Stimulated activated CD8-positive, alpha-beta memory T cell treated with anti-CD3 and anti-CD28 coated beads, Interleukin-12 subunit alpha, Interleukin-12 subunit beta, amount 100 ng/mL, for 24 hours (primary cell): ENCODE measurements around the gene FGFR3.

Experiments used
- DNase-seq: peaks from one replicate; pipeline ENCODE4 v3.0.0-alpha.2; 2020; ENCODE audit errors: extremely low read depth

Gene FGFR3

GRCh38 chr4:1756893-1757779 is 36.0 kb upstream of the FGFR3 start:
- DNase-seq = no peak

GRCh38 chr4:1757836-1758235 is 35.3 kb upstream of the FGFR3 start:
- no peak for DNase-seq

- no peak for DNase-seq
Observed at GRCh38 chr4:1758306-1759121, 34.6 kb upstream of the FGFR3 start.

- DNase-seq = no peak
Observed at GRCh38 chr4:1759170-1759817, 33.8 kb upstream of the FGFR3 start.

GRCh38 chr4:1759818-1760223 is 33.3 kb upstream of the FGFR3 start:
- no peak for DNase-seq

GRCh38 chr4:1760521-1761071 is 32.5 kb upstream of the FGFR3 start:
- no peak for DNase-seq

GRCh38 chr4:1761130-1761689 is 31.9 kb upstream of the FGFR3 start:
- DNase-seq = no peak

GRCh38 chr4:1762264-1763010 is 30.7 kb upstream of the FGFR3 start:
- no peak for DNase-seq

GRCh38 chr4:1763070-1763549 is 30.0 kb upstream of the FGFR3 start:
- no peak for DNase-seq

- no peak for DNase-seq
Observed at GRCh38 chr4:1763550-1764080, 29.5 kb upstream of the FGFR3 start.

- DNase-seq = no peak
Observed at GRCh38 chr4:1764670-1765069, 28.4 kb upstream of the FGFR3 start.

- DNase-seq = no peak
Observed at GRCh38 chr4:1765409-1766072, 27.6 kb upstream of the FGFR3 start.

GRCh38 chr4:1766106-1767060 is 26.7 kb upstream of the FGFR3 start:
- DNase-seq = no peak

- no peak for DNase-seq
Observed at GRCh38 chr4:1767061-1767769, 25.9 kb upstream of the FGFR3 start.

- DNase-seq = no peak
Observed at GRCh38 chr4:1767770-1768366, 25.2 kb upstream of the FGFR3 start.

GRCh38 chr4:1768367-1769034 is 24.6 kb upstream of the FGFR3 start:
- no peak for DNase-seq

GRCh38 chr4:1769692-1770091 is 23.4 kb upstream of the FGFR3 start:
- DNase-seq = no peak
